SK-N-SH (cell line): ENCODE data around the gene SF3A2. TPM values are rescaled to one million over a fixed set of nuclear protein-coding genes. Genes with fewer than 3 reads are reported as not detected.
"Not testable (repeated sequence)": the region's sequence is repeated elsewhere in the genome, so short reads cannot be mapped to it uniquely, and the experiment has no call there.

Experiments used
- CTCF ChIA-PET: fragments of 300-600, 350-600 bp; formaldehyde crosslinking; extraction: SDS; loops from one replicate; lab custom pipeline; 2021; lab: Yijun Ruan, JAX
- POLR2A ChIA-PET: fragments of 350-600 bp; sonication (Branson Sonifier 250); formaldehyde crosslinking; extraction: SDS; loops from one replicate; lab custom pipeline; 2020; ENCODE audit warnings: antibody characterized with exemption, inconsistent platforms; lab: Yijun Ruan, JAX
- DNase-seq: peaks from one replicate; pipeline ENCODE4 v3.0.0; 2012
- H2AFZ ChIP-seq: fragments of 200-600 bp; sonication (generic); 2 replicates; pipeline ENCODE4 v1.8.1; 2016; ENCODE audit warnings: antibody characterized with exemption, mild to moderate bottlenecking, low read depth
- H3F3A ChIP-seq: fragments of 200-600 bp; sonication (generic); replicated peaks from 2 replicates; pipeline ENCODE3; 2016; ENCODE audit warnings: antibody characterized with exemption, mild to moderate bottlenecking; ENCODE audit not compliant: insufficient read depth
- H3K27ac ChIP-seq, 2 experiments: fragments of 200-500 bp in 1 of 2; fragments of 200-600 bp in 1 of 2; sonication (Bioruptor generic) in 1 of 2; sonication (generic), shearing (Covaris generic) in 1 of 2; 2 replicates each; pipeline versions ENCODE4 v1.5.1 to v1.6.1; 2014 to 2016; ENCODE audit warnings: low read depth in 2 of 2, inconsistent platforms in 1 of 2, low read length in 1 of 2, mild to moderate bottlenecking in 1 of 2, mixed read lengths in 1 of 2
- H3K27me3 ChIP-seq: fragments of 200-600 bp; sonication (generic), shearing (Covaris generic); 2 replicates; pipeline ENCODE4 v1.6.1; 2016; ENCODE audit warnings: mixed run types; ENCODE audit not compliant: insufficient read depth
- H3K36me3 ChIP-seq, 2 experiments: fragments of 200-500 bp in 1 of 2; fragments of 200-600 bp in 1 of 2; sonication (Bioruptor generic) in 1 of 2; sonication (generic) in 1 of 2; replicated peaks in 1 of 2; 2 replicates each; pipeline versions ENCODE3 to v1.5.1; 2014 to 2016; ENCODE audit warnings: low read length in 1 of 2, mild to moderate bottlenecking in 1 of 2; ENCODE audit not compliant: insufficient read depth in 2 of 2, control insufficient read depth in 1 of 2
- H3K4me1 ChIP-seq, 2 experiments: fragments of 200-500 bp in 1 of 2; fragments of 200-600 bp in 1 of 2; sonication (Bioruptor generic) in 1 of 2; sonication (generic), shearing (Covaris generic) in 1 of 2; 2 replicates each; pipeline versions ENCODE4 v1.5.1 to v1.6.1; 2014 to 2016; ENCODE audit warnings: low read depth in 1 of 2, low read length in 1 of 2, mixed run types in 1 of 2; ENCODE audit not compliant: insufficient read depth in 2 of 2, control insufficient read depth in 1 of 2
- H3K4me2 ChIP-seq: fragments of 200-600 bp; sonication (generic), shearing (Covaris generic); 2 replicates; pipeline ENCODE4 v1.6.1; 2017; ENCODE audit warnings: mixed run types
- H3K4me3 ChIP-seq, 2 experiments: fragments of 200-500 bp in 1 of 2; fragments of 200-600 bp in 1 of 2; sonication (Bioruptor generic) in 1 of 2; sonication (generic), shearing (Covaris generic) in 1 of 2; 2 replicates each; pipeline versions ENCODE4 v1.5.1 to v1.8.1; 2014 to 2016; ENCODE audit warnings: low read depth in 2 of 2, inconsistent platforms in 1 of 2, low read length in 1 of 2, mild to moderate bottlenecking in 1 of 2, mixed read lengths in 1 of 2, moderate library complexity in 1 of 2
- H3K79me2 ChIP-seq: fragments of 200-600 bp; sonication (generic); 2 replicates; pipeline ENCODE4 v1.8.1; 2017; ENCODE audit warnings: mild to moderate bottlenecking; ENCODE audit not compliant: insufficient read depth
- H3K9ac ChIP-seq: fragments of 200-600 bp; sonication (generic); 2 replicates; pipeline ENCODE4 v1.6.1; 2017; ENCODE audit warnings: mixed run types
- H3K9me2 ChIP-seq: fragments of 200-600 bp; sonication (generic); 2 replicates; pipeline ENCODE4 v1.6.1; 2017; ENCODE audit warnings: mixed run types
- H3K9me3 ChIP-seq: fragments of 200-600 bp; sonication (generic); 2 replicates; pipeline ENCODE4 v1.6.1; 2017; ENCODE audit warnings: mixed run types, mild to moderate bottlenecking, moderate library complexity
- H4K20me1 ChIP-seq: fragments of 200-600 bp; sonication (generic); 2 replicates; pipeline ENCODE4 v1.6.1; 2017; ENCODE audit warnings: mild to moderate bottlenecking, mixed run types; ENCODE audit not compliant: insufficient read depth
- CHD2 ChIP-seq: fragments of 150-350 bp; IDR thresholded peaks from 2 replicates; pipeline ENCODE4 v1.6.1; 2018; ENCODE audit warnings: low read length; ENCODE audit not compliant: partially characterized antibody
- CTCF ChIP-seq: fragments of 200-600 bp; sonication (generic); IDR thresholded peaks from 2 replicates; pipeline ENCODE4 v1.6.1; 2017; ENCODE audit warnings: antibody characterized with exemption, mild to moderate bottlenecking, moderate library complexity
- EP300 ChIP-seq, 2 experiments: IDR thresholded peaks; 2 replicates each; pipeline versions ENCODE4 v1.4.0 to v1.6.1; 2012; ENCODE audit warnings: borderline replicate concordance in 1 of 2, low read depth in 1 of 2, low read length in 1 of 2
- EZH2phosphoT487 ChIP-seq: fragments of 200-600 bp; sonication (generic); IDR thresholded peaks from 2 replicates; pipeline ENCODE4 v1.6.1; 2017; ENCODE audit warnings: low read depth, mixed run types, mild to moderate bottlenecking, antibody characterized with exemption, moderate library complexity, borderline replicate concordance
- FOSL2 ChIP-seq: IDR thresholded peaks from 2 replicates; pipeline ENCODE4 v1.4.0; 2012; ENCODE audit warnings: low read depth, mild to moderate bottlenecking, moderate library complexity, borderline replicate concordance
- FOXM1 ChIP-seq: IDR thresholded peaks from 2 replicates; pipeline ENCODE4 v1.4.0; 2012; ENCODE audit warnings: low read depth, mild to moderate bottlenecking
- GATA2 ChIP-seq: sonication (generic); formaldehyde crosslinking; IDR thresholded peaks from 2 replicates; pipeline ENCODE4 v1.5.0; 2020; ENCODE audit warnings: mild to moderate bottlenecking, missing genetic modification reagents
- IRF3 ChIP-seq: fragments of 150-350 bp; IDR thresholded peaks from 2 replicates; pipeline ENCODE4 v1.6.1; 2016; ENCODE audit warnings: mild to moderate bottlenecking, low read depth, low read length
- MAX ChIP-seq: IDR thresholded peaks from 2 replicates; pipeline ENCODE4 v1.4.0; 2012; ENCODE audit warnings: low read depth
- MEF2A ChIP-seq: IDR thresholded peaks from 2 replicates; pipeline ENCODE4 v1.4.0; 2012; ENCODE audit warnings: low read depth, borderline replicate concordance
- NRF1 ChIP-seq: IDR thresholded peaks from 2 replicates; pipeline ENCODE4 v1.6.1; 2012; ENCODE audit warnings: low read depth, mild to moderate bottlenecking, low read length
- RFX5 ChIP-seq: IDR thresholded peaks from 2 replicates; pipeline ENCODE4 v1.6.1; 2012; ENCODE audit warnings: mild to moderate bottlenecking, improper control_type of control experiment, low read length
- RXRA ChIP-seq: IDR thresholded peaks from 2 replicates; pipeline ENCODE4 v1.4.0; 2012; ENCODE audit warnings: low read depth, mild to moderate bottlenecking, borderline replicate concordance
- SMC3 ChIP-seq: IDR thresholded peaks from 2 replicates; pipeline ENCODE4 v1.6.1; 2012; ENCODE audit warnings: low read depth, low read length, improper control_type of control experiment
- TCF12 ChIP-seq: IDR thresholded peaks from 2 replicates; pipeline ENCODE4 v1.4.0; 2012
- TEAD4 ChIP-seq: IDR thresholded peaks from 2 replicates; pipeline ENCODE4 v1.4.0; 2012; ENCODE audit warnings: mild to moderate bottlenecking, borderline replicate concordance; ENCODE audit not compliant: insufficient read depth
- WGBS: methylation state at CpG from one replicate; pipeline ENCODE4 v1.1.6; 2017; ENCODE audit warnings: low lambda C conversion rate; 5-methylcytosine and 5-hydroxymethylcytosine counted together
- polyA plus RNA-seq, 3 experiments: library from polyadenylated mRNA; depleted of rRNA; stranded (reverse); fragments of >200 nt; gene quantifications; 2 replicates each; pipeline ENCODE4 v1.2.3, GENCODE V29; 2012

Gene SF3A2
- polyA plus RNA-seq, 1 of the 3 experiments (the other 2 are of a cell fraction) = 55.8 TPM

DNA sequence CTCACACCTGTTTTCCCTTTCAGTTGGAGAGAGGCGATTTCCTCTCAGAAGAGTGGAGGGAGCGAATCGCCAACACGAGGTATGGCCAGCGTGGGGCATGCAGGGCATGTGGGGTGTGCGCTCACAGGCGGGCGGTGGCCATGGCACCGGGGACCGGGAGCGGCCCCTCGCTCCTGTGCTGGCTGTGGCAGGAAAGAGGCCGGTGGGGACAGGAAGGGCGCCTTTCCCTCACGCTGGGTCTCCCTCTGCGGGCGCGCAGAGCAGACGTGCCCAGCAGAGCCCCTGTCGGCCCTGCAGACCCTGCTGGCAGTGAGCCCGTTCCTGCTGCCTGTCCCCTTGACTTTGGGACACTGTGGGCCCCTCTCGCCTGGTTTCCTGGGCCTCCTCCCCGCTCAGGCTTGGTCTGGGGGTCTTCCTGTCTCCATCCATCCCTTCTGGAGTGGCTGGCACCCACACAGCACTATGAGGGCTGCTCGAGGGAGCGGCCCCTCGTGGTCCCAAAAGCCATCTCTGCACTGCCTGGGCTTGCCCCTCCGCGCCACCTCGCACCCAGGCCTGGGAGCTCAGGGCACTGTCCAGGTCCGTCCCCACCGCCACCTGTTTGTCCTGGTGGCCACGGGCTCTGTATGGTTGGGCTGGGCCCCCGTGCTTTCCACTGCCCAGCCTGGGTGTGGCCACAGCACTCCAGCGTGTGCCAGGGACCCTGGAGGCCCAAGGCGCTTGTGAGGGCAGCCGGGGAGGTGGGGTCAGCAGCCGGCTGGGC is 36.6 kb upstream of the SF3A2 start:
- WGBS = 92% methylated on average over 23 of the region's 37 CpGs
- no peak overlapping the region for H2AFZ ChIP-seq
- no peak overlapping the region for H3K4me2 ChIP-seq
- TF ChIP-seq FOSL2 = no peak
- no peak for TF ChIP-seq CHD2
- no peak for TF ChIP-seq RXRA
- TF ChIP-seq EP300 (IDR thresholded peaks at IDR 0.05; ENCODE audit: borderline replicate concordance in 1 of 2, low read depth in 1 of 2, low read length in 1 of 2) = no peak
- TF ChIP-seq MAX = no peak
- no peak for TF ChIP-seq CTCF
- no peak for TF ChIP-seq TEAD4
- TF ChIP-seq SMC3 = no peak
- TF ChIP-seq MEF2A = no peak
- no peak for TF ChIP-seq TCF12
- TF ChIP-seq FOXM1 = no peak
- TF ChIP-seq NRF1 = no peak
- TF ChIP-seq RFX5 = no peak
- TF ChIP-seq EZH2phosphoT487 = no peak
- TF ChIP-seq GATA2 (CRISPR knock-in tag) = no peak
- no peak for TF ChIP-seq IRF3
- no peak overlapping the region for H3K27ac ChIP-seq
- H3F3A ChIP-seq = no peaks in the 10 kb centered on the region
- H3K4me1 ChIP-seq = no peaks in the 10 kb centered on the region; a peak in 1 of 4 replicates
- H3K79me2 ChIP-seq = peaks cover 25% of the 10 kb centered on the region
- no peak overlapping the region for H3K9ac ChIP-seq
- H3K9me2 ChIP-seq = no peaks in the 10 kb centered on the region
- peaks cover 4 to 25% of the 10 kb centered on the region in 2 experiments for H3K36me3 ChIP-seq
- peaks cover 25% of the 10 kb centered on the region for H4K20me1 ChIP-seq
- no peak for DNase-seq
- ChIA-PET POLR2A (no interaction called here), CTCF (interaction anchor here (0.8 to 1.6 kb wide), 4 partner anchors 16 to 44 kb away, joined by 3 to 8 read pairs (median 5); no protein-coding TSS in a partner anchor)
- H3K27me3 ChIP-seq = no peaks in the 10 kb centered on the region
- no peaks in the 10 kb centered on the region for H3K9me3 ChIP-seq
- H3K4me3 ChIP-seq = no peak overlapping the region

DNA sequence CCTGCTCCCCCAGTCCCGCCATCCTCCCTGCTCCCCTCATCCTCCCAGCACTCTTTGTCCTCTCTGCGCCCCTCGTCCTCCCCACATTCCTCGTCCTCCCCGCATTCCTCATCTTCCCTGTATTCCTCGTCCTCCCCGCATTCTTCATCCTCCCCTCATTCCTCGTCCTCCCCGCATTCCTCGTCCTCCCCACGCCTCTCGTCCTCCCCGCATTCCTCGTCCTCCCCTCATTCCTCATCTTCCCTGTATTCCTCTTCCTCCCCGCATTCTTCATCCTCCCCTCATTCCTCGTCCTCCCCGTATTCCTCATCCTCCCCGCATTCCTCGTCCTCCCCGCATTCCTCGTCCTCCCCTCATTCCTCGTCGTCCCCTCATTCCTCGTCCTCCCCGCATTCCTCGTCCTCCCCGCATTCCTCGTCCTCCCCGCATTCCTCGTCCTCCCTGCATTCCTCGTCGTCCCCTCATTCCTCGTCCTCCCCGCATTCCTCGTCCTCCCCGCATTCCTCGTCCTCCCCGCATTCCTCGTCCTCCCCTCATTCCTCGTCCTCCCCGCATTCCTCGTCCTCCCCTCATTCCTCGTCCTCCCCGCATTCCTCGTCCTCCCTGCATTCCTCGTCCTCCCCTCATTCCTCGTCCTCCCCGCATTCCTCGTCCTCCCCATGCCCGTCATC is 35.9 kb upstream of the SF3A2 start:
- H3K9me3 ChIP-seq, H3K27me3 ChIP-seq, H3K9me2 ChIP-seq, POLR2A ChIA-PET, CTCF ChIA-PET, H3K4me3 ChIP-seq, H3K4me1 ChIP-seq, H3K9ac ChIP-seq, H2AFZ ChIP-seq, H3F3A ChIP-seq, H3K27ac ChIP-seq, DNase-seq, H3K4me2 ChIP-seq: not testable (repeated sequence)
- 97% methylated on average over 50 of the region's 50 CpGs for WGBS
- Histone ChIP-seq H3K79me2 (peaks cover 27% of the 10 kb centered on the region), H3K36me3 (peaks cover 4 to 18% of the 10 kb centered on the region in 2 experiments), H4K20me1 (peaks cover 25% of the 10 kb centered on the region)
